ENCODE data around the gene PHACTR1.

GRCh38 chr6:12800120-12800519, 83.6 kb downstream of the PHACTR1 start:
- TF ChIP-seq EZH2 (IDR thresholded peaks at IDR 0.05; ENCODE audit: insufficient read depth, poor library complexity, severe bottlenecking), result no peak
- TF ChIP-seq EZH2phosphoT487 (IDR thresholded peaks at IDR 0.05; ENCODE audit: insufficient read depth, low read depth), result no peak

All from GM23248 (cell line).